KMS-11 (cell line): ENCODE results near the gene STX7.

ENCODE experiments used
- H2AFZ ChIP-seq: fragments of 200-600 bp; sonication (generic); 2 replicates; pipeline ENCODE4 v1.6.1; 2016; ENCODE audit warnings: antibody characterized with exemption, mixed run types, low read depth
- H3K27ac ChIP-seq: fragments of 200-600 bp; sonication (generic); 2 replicates; pipeline ENCODE4 v1.6.1; 2016; ENCODE audit warnings: mild to moderate bottlenecking, mixed run types
- H3K27me3 ChIP-seq: fragments of 200-600 bp; sonication (generic); 2 replicates; pipeline ENCODE4 v1.6.1; 2017; ENCODE audit warnings: mild to moderate bottlenecking, low read depth, mixed run types, moderate library complexity; ENCODE audit not compliant: insufficient read depth
- H3K36me3 ChIP-seq: fragments of 200-600 bp; sonication (generic); 2 replicates; pipeline ENCODE4 v1.6.1; 2017; ENCODE audit warnings: mild to moderate bottlenecking, mixed run types; ENCODE audit not compliant: insufficient read depth
- H3K4me1 ChIP-seq: fragments of 200-600 bp; sonication (generic); 2 replicates; pipeline ENCODE4 v1.6.1; 2016; ENCODE audit warnings: mild to moderate bottlenecking, low read depth, mixed run types; ENCODE audit not compliant: poor library complexity, severe bottlenecking
- H3K4me2 ChIP-seq: fragments of 200-600 bp; sonication (generic); 2 replicates; pipeline ENCODE4 v1.7.0; 2016; ENCODE audit warnings: mild to moderate bottlenecking, mixed run types
- H3K4me3 ChIP-seq: fragments of 200-600 bp; sonication (generic); IDR thresholded peaks from 2 replicates; pipeline ENCODE4 v1.6.1; 2017; ENCODE audit warnings: low read depth, low read length, mixed read lengths; ENCODE audit not compliant: insufficient read depth
- H3K79me2 ChIP-seq: fragments of 200-600 bp; sonication (generic); 2 replicates; pipeline ENCODE4 v1.6.1; 2016; ENCODE audit warnings: low read depth, mixed run types; ENCODE audit not compliant: insufficient read depth
- H3K9ac ChIP-seq: fragments of 200-600 bp; sonication (generic); 2 replicates; pipeline ENCODE4 v1.6.1; 2016; ENCODE audit warnings: mild to moderate bottlenecking, mixed run types
- H4K20me1 ChIP-seq: fragments of 200-600 bp; sonication (generic); 2 replicates; pipeline ENCODE4 v1.6.1; 2016; ENCODE audit warnings: mild to moderate bottlenecking, mixed run types; ENCODE audit not compliant: insufficient read depth
- TF ChIP-seq, protein P1 (sequence below): fragments of 200-600 bp; sonication (generic); conservative IDR thresholded peaks from 2 replicates; pipeline ENCODE4 v1.6.1; 2017; ENCODE audit warnings: low read depth, mild to moderate bottlenecking, antibody characterized with exemption, low read length, moderate library complexity, mixed read lengths

STX7 gene

GRCh38 chr6:132410830-132411229 is 102.1 kb downstream of the STX7 start:
- H3K4me1 ChIP-seq = no peaks in the 10 kb centered on the region
- no peak overlapping the region for H3K27ac ChIP-seq
- no peak overlapping the region for H2AFZ ChIP-seq
- H3K4me3 ChIP-seq = no peak overlapping the region
- no peaks in the 10 kb centered on the region for H3K79me2 ChIP-seq
- H3K36me3 ChIP-seq = no peaks in the 10 kb centered on the region
- no peaks in the 10 kb centered on the region for H4K20me1 ChIP-seq
- no peak overlapping the region for H3K4me2 ChIP-seq
- no peaks in the 10 kb centered on the region for H3K27me3 ChIP-seq
- TF ChIP-seq, protein P1, sequence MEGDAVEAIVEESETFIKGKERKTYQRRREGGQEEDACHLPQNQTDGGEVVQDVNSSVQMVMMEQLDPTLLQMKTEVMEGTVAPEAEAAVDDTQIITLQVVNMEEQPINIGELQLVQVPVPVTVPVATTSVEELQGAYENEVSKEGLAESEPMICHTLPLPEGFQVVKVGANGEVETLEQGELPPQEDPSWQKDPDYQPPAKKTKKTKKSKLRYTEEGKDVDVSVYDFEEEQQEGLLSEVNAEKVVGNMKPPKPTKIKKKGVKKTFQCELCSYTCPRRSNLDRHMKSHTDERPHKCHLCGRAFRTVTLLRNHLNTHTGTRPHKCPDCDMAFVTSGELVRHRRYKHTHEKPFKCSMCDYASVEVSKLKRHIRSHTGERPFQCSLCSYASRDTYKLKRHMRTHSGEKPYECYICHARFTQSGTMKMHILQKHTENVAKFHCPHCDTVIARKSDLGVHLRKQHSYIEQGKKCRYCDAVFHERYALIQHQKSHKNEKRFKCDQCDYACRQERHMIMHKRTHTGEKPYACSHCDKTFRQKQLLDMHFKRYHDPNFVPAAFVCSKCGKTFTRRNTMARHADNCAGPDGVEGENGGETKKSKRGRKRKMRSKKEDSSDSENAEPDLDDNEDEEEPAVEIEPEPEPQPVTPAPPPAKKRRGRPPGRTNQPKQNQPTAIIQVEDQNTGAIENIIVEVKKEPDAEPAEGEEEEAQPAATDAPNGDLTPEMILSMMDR = no peak
- no peak overlapping the region for H3K9ac ChIP-seq

- H3K27ac ChIP-seq = no peak overlapping the region
Observed at GRCh38 chr6:132405143-132405915, 107.6 kb downstream of the STX7 start.

GRCh38 chr6:132404736-132405135 is 108.2 kb downstream of the STX7 start:
- H3K4me2 ChIP-seq = no peak overlapping the region
- TF ChIP-seq, protein P1 = no peak
- H3K4me1 ChIP-seq = no peaks in the 10 kb centered on the region
- H3K4me3 ChIP-seq = no peak overlapping the region
- H4K20me1 ChIP-seq = no peaks in the 10 kb centered on the region
- no peaks in the 10 kb centered on the region for H3K27me3 ChIP-seq
- H3K36me3 ChIP-seq = no peaks in the 10 kb centered on the region
- no peak overlapping the region for H3K27ac ChIP-seq
- H2AFZ ChIP-seq = no peak overlapping the region
- no peaks in the 10 kb centered on the region for H3K79me2 ChIP-seq
- no peak overlapping the region for H3K9ac ChIP-seq

More at GRCh38 chr6:132405143-132405915, 107.6 kb downstream of the STX7 start:
- Histone ChIP-seq H2AFZ (no peak overlapping the region), H3K9ac (no peak overlapping the region), H3K4me1 (no peaks in the 10 kb centered on the region), H4K20me1 (no peaks in the 10 kb centered on the region), H3K4me2 (no peak overlapping the region), H3K27me3 (no peaks in the 10 kb centered on the region), H3K79me2 (no peaks in the 10 kb centered on the region), H3K36me3 (no peaks in the 10 kb centered on the region), H3K4me3 (no peak overlapping the region)
- TF ChIP-seq, protein P1 = no peak

DNA sequence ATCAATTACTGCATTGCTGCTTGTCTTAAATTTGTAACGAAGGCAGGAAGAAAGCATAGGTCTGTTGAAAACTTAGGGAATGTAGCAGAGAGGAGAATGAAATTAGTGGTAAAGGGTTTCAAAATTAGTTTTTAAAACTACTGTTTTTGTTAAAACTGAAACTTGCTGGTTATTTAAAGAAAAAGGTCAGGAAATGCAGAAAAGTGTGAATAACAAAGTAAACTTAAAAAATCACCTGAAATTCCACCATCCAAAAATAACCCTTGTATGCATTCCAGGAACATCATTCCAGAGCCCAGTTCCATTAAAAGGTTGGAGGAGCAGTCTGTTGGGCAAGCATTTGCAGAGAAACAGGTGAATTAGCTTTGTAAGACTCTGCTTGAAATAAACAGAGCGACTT is 108.6 kb downstream of the STX7 start:
- no peaks in the 10 kb centered on the region for H4K20me1 ChIP-seq
- H3K79me2 ChIP-seq = no peaks in the 10 kb centered on the region
- no peak overlapping the region for H3K9ac ChIP-seq
- no peak overlapping the region for H2AFZ ChIP-seq
- no peaks in the 10 kb centered on the region for H3K27me3 ChIP-seq
- no peak overlapping the region for H3K4me3 ChIP-seq
- H3K36me3 ChIP-seq = no peaks in the 10 kb centered on the region
- H3K4me2 ChIP-seq = no peak overlapping the region
- no peak overlapping the region for H3K27ac ChIP-seq
- H3K4me1 ChIP-seq = no peaks in the 10 kb centered on the region
- TF ChIP-seq, protein P1 = no peak
